HEK293 (cell line): Measurements from ENCODE around the gene NT5C1B.

Source experiments
- CTCF ChIA-PET: fragments of 350-600 bp; formaldehyde crosslinking; extraction: SDS; loops from one replicate; lab custom pipeline; 2021; ENCODE audit warnings: antibody characterized with exemption; lab: Yijun Ruan, JAX
- POLR2A ChIA-PET: fragments of 300-600 bp; formaldehyde crosslinking; extraction: SDS; loops from one replicate; lab custom pipeline; 2020; ENCODE audit warnings: antibody characterized with exemption, inconsistent platforms; lab: Yijun Ruan, JAX
- H3K27ac ChIP-seq: fragments of 200-500 bp; sonication (Bioruptor generic); 2 replicates; pipeline ENCODE4 v1.5.1; 2014; ENCODE audit warnings: low read depth, low read length, control low read depth, inconsistent platforms; ENCODE audit errors: extremely low read depth
- H3K36me3 ChIP-seq, 2 experiments: fragments of 200-500 bp in 1 of 2; sonication (Bioruptor generic) in 1 of 2; 1 replicate in 1 of 2; 2 replicates in 1 of 2; pipeline ENCODE4 v1.5.1; 2014 to 2017; ENCODE audit warnings: inconsistent platforms in 2 of 2, low read length in 2 of 2; ENCODE audit not compliant: control insufficient read depth in 2 of 2, insufficient read depth in 1 of 2
- H3K4me1 ChIP-seq: fragments of 200-500 bp; sonication (Bioruptor generic); 2 replicates; pipeline ENCODE4 v1.5.1; 2014; ENCODE audit warnings: mild to moderate bottlenecking, low read length, inconsistent platforms; ENCODE audit not compliant: control insufficient read depth, insufficient read depth
- H3K4me3 ChIP-seq: 2 replicates; pipeline ENCODE4 v1.5.1; 2011; ENCODE audit warnings: low read depth, mild to moderate bottlenecking, control low read depth, low read length, moderate library complexity
- H3K9me3 ChIP-seq: fragments of 200-500 bp; sonication (Bioruptor generic); 2 replicates; pipeline ENCODE4 v1.5.1; 2014; ENCODE audit warnings: low read depth, low read length, inconsistent platforms; ENCODE audit not compliant: control insufficient read depth, insufficient read depth
- AEBP2 ChIP-seq: fragments of 450-650 bp; formaldehyde crosslinking; IDR thresholded peaks from 2 replicates; pipeline ENCODE4 v1.5.1; 2016; ENCODE audit warnings: missing biosample characterization, missing genetic modification characterization, borderline replicate concordance
- KLF1 ChIP-seq: fragments of 450-650 bp; formaldehyde crosslinking; IDR thresholded peaks from 2 replicates; pipeline ENCODE4 v1.5.1; 2016; ENCODE audit warnings: missing biosample characterization, missing genetic modification characterization
- KLF16 ChIP-seq: fragments of 450-650 bp; formaldehyde crosslinking; IDR thresholded peaks from 2 replicates; pipeline ENCODE4 v1.5.1; 2017; ENCODE audit warnings: missing biosample characterization, missing genetic modification characterization
- KLF9 ChIP-seq: fragments of 450-650 bp; formaldehyde crosslinking; IDR thresholded peaks from 2 replicates; pipeline ENCODE4 v1.5.1; 2016; ENCODE audit warnings: missing biosample characterization, missing genetic modification characterization, low read depth
- MEIS1 ChIP-seq: sonication (generic); formaldehyde crosslinking; IDR thresholded peaks from 2 replicates; pipeline ENCODE4 v1.8.1; 2022; ENCODE audit warnings: missing genetic modification reagents, mild to moderate bottlenecking, borderline replicate concordance
- PRDM10 ChIP-seq: fragments of 450-650 bp; formaldehyde crosslinking; IDR thresholded peaks from 2 replicates; pipeline ENCODE4 v1.5.1; 2016; ENCODE audit warnings: missing biosample characterization, missing genetic modification characterization
- WT1 ChIP-seq: fragments of 450-650 bp; formaldehyde crosslinking; IDR thresholded peaks from 2 replicates; pipeline ENCODE4 v1.5.1; 2016; ENCODE audit warnings: missing biosample characterization, missing genetic modification characterization
- ZBTB1 ChIP-seq: fragments of 450-650 bp; formaldehyde crosslinking; IDR thresholded peaks from 2 replicates; pipeline ENCODE4 v1.5.1; 2016; ENCODE audit warnings: missing biosample characterization, missing genetic modification characterization
- ZBTB44 ChIP-seq: fragments of 450-650 bp; IDR thresholded peaks from 2 replicates; pipeline ENCODE4 v1.5.1; 2018; ENCODE audit warnings: missing biosample characterization, mild to moderate bottlenecking, missing genetic modification characterization
- ZBTB49 ChIP-seq: fragments of 450-650 bp; formaldehyde crosslinking; IDR thresholded peaks from 2 replicates; pipeline ENCODE4 v1.5.1; 2016; ENCODE audit warnings: missing biosample characterization, missing genetic modification characterization, low read depth
- ZFP37 ChIP-seq: fragments of 450-650 bp; formaldehyde crosslinking; IDR thresholded peaks from 2 replicates; pipeline ENCODE4 v1.5.1; 2016; ENCODE audit warnings: missing biosample characterization, missing genetic modification characterization
- ZNF10 ChIP-seq: fragments of 450-650 bp; formaldehyde crosslinking; IDR thresholded peaks from 2 replicates; pipeline ENCODE4 v1.5.1; 2017; ENCODE audit warnings: missing biosample characterization, missing genetic modification characterization
- ZNF391 ChIP-seq: fragments of 450-650 bp; formaldehyde crosslinking; IDR thresholded peaks from 2 replicates; pipeline ENCODE4 v1.5.1; 2016; ENCODE audit warnings: low read depth, missing biosample characterization, missing genetic modification characterization, borderline replicate concordance
- ZNF433 ChIP-seq: fragments of 450-650 bp; formaldehyde crosslinking; IDR thresholded peaks from 2 replicates; pipeline ENCODE4 v1.5.1; 2016; ENCODE audit warnings: missing biosample characterization, missing genetic modification characterization, low read depth
- ZNF501 ChIP-seq: fragments of 450-650 bp; formaldehyde crosslinking; IDR thresholded peaks from 2 replicates; pipeline ENCODE4 v1.5.1; 2016; ENCODE audit warnings: missing biosample characterization, missing genetic modification characterization
- ZNF521 ChIP-seq: fragments of 450-650 bp; formaldehyde crosslinking; IDR thresholded peaks from 2 replicates; pipeline ENCODE4 v1.5.1; 2017; ENCODE audit warnings: missing biosample characterization, mild to moderate bottlenecking, missing genetic modification characterization
- ZNF529 ChIP-seq: fragments of 450-650 bp; formaldehyde crosslinking; IDR thresholded peaks from 2 replicates; pipeline ENCODE4 v1.5.1; 2017; ENCODE audit warnings: missing genetic modification characterization, missing biosample characterization; ENCODE audit not compliant: insufficient replicate concordance
- ZNF580 ChIP-seq: fragments of 450-650 bp; formaldehyde crosslinking; IDR thresholded peaks from 2 replicates; pipeline ENCODE4 v1.5.1; 2016; ENCODE audit warnings: missing biosample characterization, missing genetic modification characterization
- ZNF692 ChIP-seq: fragments of 450-650 bp; formaldehyde crosslinking; IDR thresholded peaks from 2 replicates; pipeline ENCODE4 v1.5.1; 2016; ENCODE audit warnings: missing biosample characterization, missing genetic modification characterization
- ZNF747 ChIP-seq: fragments of 450-650 bp; formaldehyde crosslinking; IDR thresholded peaks from 2 replicates; pipeline ENCODE4 v1.5.1; 2016; ENCODE audit warnings: missing biosample characterization, missing genetic modification characterization
- ZNF76 ChIP-seq: fragments of 450-650 bp; formaldehyde crosslinking; IDR thresholded peaks from 2 replicates; pipeline ENCODE4; 2016; ENCODE audit warnings: low read depth, missing biosample characterization, missing genetic modification characterization, borderline replicate concordance
- ZNF776 ChIP-seq: fragments of 450-650 bp; formaldehyde crosslinking; IDR thresholded peaks from 2 replicates; pipeline ENCODE4 v1.5.0; 2017; ENCODE audit warnings: missing biosample characterization, missing genetic modification characterization, borderline replicate concordance
- ZNF785 ChIP-seq: fragments of 450-650 bp; formaldehyde crosslinking; IDR thresholded peaks from 2 replicates; pipeline ENCODE4 v1.5.1; 2016; ENCODE audit warnings: missing biosample characterization, missing genetic modification characterization
- ZSCAN30 ChIP-seq: fragments of 450-650 bp; IDR thresholded peaks from 2 replicates; pipeline ENCODE4 v1.5.1; 2018; ENCODE audit warnings: missing biosample characterization, mild to moderate bottlenecking, missing genetic modification characterization, moderate library complexity

The NT5C1B gene

GRCh38 chr2:18626958-18627650, 37.7 kb upstream of the NT5C1B start:
- Histone ChIP-seq H3K9me3 (no peaks in the 10 kb centered on the region), H3K36me3 (no peaks in the 10 kb centered on the region), H3K4me1 (no peaks in the 10 kb centered on the region), H3K4me3 (no peak overlapping the region)
- TF ChIP-seq ZNF747 (tag by site-specific recombination) = no peak
- TF ChIP-seq ZNF10 (tag by site-specific recombination) = no peak
- no peak for TF ChIP-seq PRDM10 (tag by site-specific recombination)
- TF ChIP-seq MEIS1 = no peak
- TF ChIP-seq ZNF785 (tag by site-specific recombination) = no peak
- no peak for TF ChIP-seq ZNF76 (tag by site-specific recombination)
- no peak for TF ChIP-seq ZBTB49
- no peak for TF ChIP-seq ZSCAN30 (tag by site-specific recombination)
- TF ChIP-seq ZBTB1 = no peak
- TF ChIP-seq ZNF391 (tag by site-specific recombination) = no peak
- TF ChIP-seq ZNF529 (tag by site-specific recombination) = no peak
- TF ChIP-seq ZNF692 (tag by site-specific recombination) = no peak
- TF ChIP-seq ZNF776 (tag by site-specific recombination) = no peak
- TF ChIP-seq, all 188 proteins: peak for 0
- ChIA-PET CTCF (no interaction called here), POLR2A (no interaction called here)
- no peak overlapping the region for H3K27ac ChIP-seq

- Histone ChIP-seq H3K27ac (no peak overlapping the region), H3K9me3 (no peaks in the 10 kb centered on the region), H3K4me3 (no peak overlapping the region), H3K4me1 (no peaks in the 10 kb centered on the region), H3K36me3 (no peaks in the 10 kb centered on the region)
- ChIA-PET CTCF (interaction anchor here (1.4 kb wide), 1 partner anchor 16 kb away, joined by 3 read pairs; no protein-coding TSS in a partner anchor), POLR2A (no interaction called here)
- no peak for TF ChIP-seq ZNF529 (tag by site-specific recombination)
- no peak for TF ChIP-seq WT1 (tag by site-specific recombination)
- TF ChIP-seq ZBTB44 (tag by site-specific recombination) = no peak
- no peak for TF ChIP-seq ZFP37
- TF ChIP-seq KLF16 (tag by site-specific recombination) = no peak
- TF ChIP-seq ZNF580 (tag by site-specific recombination) = no peak
- no peak for TF ChIP-seq ZNF391 (tag by site-specific recombination)
- no peak for TF ChIP-seq KLF1
- no peak for TF ChIP-seq AEBP2 (tag by site-specific recombination)
- no peak for TF ChIP-seq ZNF521 (tag by site-specific recombination)
- TF ChIP-seq KLF9 (tag by site-specific recombination) = no peak
- no peak for TF ChIP-seq ZNF501
- no peak for TF ChIP-seq ZNF433 (tag by site-specific recombination)
These were observed 36.9 kb upstream of the NT5C1B start for GRCh38 chr2:18626256-18626668.
